Liver (tissue), 9 donors: ENCODE data around the gene C17orf58. TPM values are rescaled to one million over a fixed set of nuclear protein-coding genes. Genes with fewer than 3 reads are reported as not detected.

Experiments used
- DNase-seq: peaks from one replicate; pipeline ENCODE4 v3.0.0-alpha.2; 2017; ENCODE audit warnings: low spot score
- H3K27ac ChIP-seq, 2 donors: one replicate each; pipeline ENCODE4 v1.7.0; 2013; ENCODE audit warnings: inconsistent platforms in 2 of 2, low read length in 2 of 2, control low read depth in 1 of 2, low read depth in 1 of 2, mild to moderate bottlenecking in 1 of 2
- H3K27me3 ChIP-seq, 4 donors: one replicate each; pipeline versions ENCODE4 v1.6.1 to v1.7.0; 2013; ENCODE audit warnings: low read length in 3 of 4, inconsistent platforms in 1 of 4, mild to moderate bottlenecking in 1 of 4, moderate library complexity in 1 of 4; ENCODE audit not compliant: control insufficient read depth in 4 of 4, insufficient read depth in 4 of 4
- H3K36me3 ChIP-seq, 4 donors: one replicate each; pipeline versions ENCODE4 v1.6.1 to v1.7.0; 2013; ENCODE audit warnings: low read length in 3 of 4, mild to moderate bottlenecking in 3 of 4, low read depth in 1 of 4, moderate library complexity in 1 of 4; ENCODE audit not compliant: control insufficient read depth in 4 of 4, insufficient read depth in 3 of 4
- H3K4me1 ChIP-seq, 4 donors: one replicate each; pipeline versions ENCODE4 v1.6.1 to v1.7.0; 2013; ENCODE audit warnings: low read length in 3 of 4, mild to moderate bottlenecking in 3 of 4, moderate library complexity in 1 of 4; ENCODE audit not compliant: control insufficient read depth in 4 of 4, insufficient read depth in 4 of 4
- H3K4me3 ChIP-seq, 3 donors: one replicate each; pipeline versions ENCODE4 v1.6.1 to v1.7.0; 2013; ENCODE audit warnings: low read length in 3 of 3, control low read depth in 1 of 3, low read depth in 1 of 3, mild to moderate bottlenecking in 1 of 3
- H3K9ac ChIP-seq, 2 donors: one replicate each; pipeline ENCODE4 v1.7.0; 2013; ENCODE audit warnings: low read length in 2 of 2, mild to moderate bottlenecking in 2 of 2, moderate library complexity in 2 of 2, control low read depth in 1 of 2, low read depth in 1 of 2
- H3K9me3 ChIP-seq, 4 donors: one replicate each; pipeline versions ENCODE4 v1.6.1 to v1.7.0; 2013; ENCODE audit warnings: low read length in 3 of 4; ENCODE audit not compliant: control insufficient read depth in 4 of 4
- EGR1 ChIP-seq, 2 donors: IDR thresholded peaks; 2 replicates each; pipeline ENCODE4 v1.6.1; 2016 to 2018; ENCODE audit warnings: antibody characterized with exemption in 2 of 2, low read depth in 2 of 2
- FOXA1 ChIP-seq: IDR thresholded peaks from 2 replicates; pipeline ENCODE4 v1.6.1; 2016; ENCODE audit warnings: antibody characterized with exemption
- FOXA2 ChIP-seq: IDR thresholded peaks from 2 replicates; pipeline ENCODE4 v1.6.1; 2016; ENCODE audit warnings: antibody characterized with exemption
- GABPA ChIP-seq, 2 donors: IDR thresholded peaks in 1 of 2; conservative IDR thresholded peaks in 1 of 2; 2 replicates each; pipeline ENCODE4 v1.6.1; 2016; ENCODE audit warnings: antibody characterized with exemption in 2 of 2, mild to moderate bottlenecking in 1 of 2, moderate library complexity in 1 of 2
- HNF4A ChIP-seq, 2 donors: conservative IDR thresholded peaks; 2 replicates each; pipeline ENCODE4 v1.6.1; 2016; ENCODE audit warnings: antibody characterized with exemption in 2 of 2, mild to moderate bottlenecking in 2 of 2
- HNF4G ChIP-seq: IDR thresholded peaks from 2 replicates; pipeline ENCODE4 v1.6.1; 2016; ENCODE audit warnings: antibody characterized with exemption
- RAD21 ChIP-seq, 2 donors: IDR thresholded peaks; 2 replicates each; pipeline ENCODE4 v1.6.1; 2016; ENCODE audit warnings: antibody characterized with exemption in 2 of 2, mild to moderate bottlenecking in 2 of 2
- RXRA ChIP-seq, 2 donors: IDR thresholded peaks; 2 replicates each; pipeline ENCODE4 v1.6.1; 2017 to 2018; ENCODE audit warnings: antibody characterized with exemption in 2 of 2, mild to moderate bottlenecking in 1 of 2
- SP1 ChIP-seq: IDR thresholded peaks from 2 replicates; pipeline ENCODE4 v1.6.1; 2018; ENCODE audit warnings: antibody characterized with exemption, mild to moderate bottlenecking
- TAF1 ChIP-seq: conservative IDR thresholded peaks from 2 replicates; pipeline ENCODE4 v1.6.1; 2016; ENCODE audit warnings: antibody characterized with exemption, mild to moderate bottlenecking
- YY1 ChIP-seq: IDR thresholded peaks from 2 replicates; pipeline ENCODE4 v1.6.1; 2016; ENCODE audit warnings: antibody characterized with exemption, mild to moderate bottlenecking
- polyA plus RNA-seq, 2 donors: library from polyadenylated mRNA; stranded (reverse) in 1 of 2; unstranded in 1 of 2; fragments of 200-250 nt in 1 of 2; fragments of >200 nt in 1 of 2; fragmentation: Nextera tagmentation in 1 of 2; extraction: Ambion mirVana in 1 of 2; gene quantifications; one replicate each; pipeline versions ENCODE4 v1.2.1 to v1.2.3, GENCODE V29; 2013 to 2015
- total RNA-seq, 2 donors: library from RNA; depleted of rRNA; stranded (reverse); fragments of >200 nt; gene quantifications; one replicate each; pipeline ENCODE4 v1.2.3, GENCODE V29; 2014
- TF ChIP-seq, protein P1 (sequence below): IDR thresholded peaks from 2 replicates; pipeline ENCODE4 v1.6.1; 2016; ENCODE audit warnings: antibody characterized with exemption
- TF ChIP-seq, protein P2 (sequence below): IDR thresholded peaks from 2 replicates; pipeline ENCODE4 v1.6.1; 2016; ENCODE audit warnings: antibody characterized with exemption
- TF ChIP-seq, protein P3 (sequence below): IDR thresholded peaks from 2 replicates; pipeline ENCODE4 v1.6.1; 2016; ENCODE audit warnings: antibody characterized with exemption, mild to moderate bottlenecking
- TF ChIP-seq, protein P4 (sequence below): fragments of 150-350 bp; IDR thresholded peaks from 2 replicates; pipeline ENCODE4 v1.5.1; 2017; ENCODE audit warnings: improper control_type of control experiment, low read depth, low read length; ENCODE audit not compliant: missing input control
- donor health status: healthy.
- donor health status: healthy.
- donor health status: healthy.
- donor health status: healthy.
- donor health status: healthy.

Gene C17orf58
- total and polyA plus RNA-seq, 4 donors: 6.4 to 13.4 (median 9.8) TPM

DNA sequence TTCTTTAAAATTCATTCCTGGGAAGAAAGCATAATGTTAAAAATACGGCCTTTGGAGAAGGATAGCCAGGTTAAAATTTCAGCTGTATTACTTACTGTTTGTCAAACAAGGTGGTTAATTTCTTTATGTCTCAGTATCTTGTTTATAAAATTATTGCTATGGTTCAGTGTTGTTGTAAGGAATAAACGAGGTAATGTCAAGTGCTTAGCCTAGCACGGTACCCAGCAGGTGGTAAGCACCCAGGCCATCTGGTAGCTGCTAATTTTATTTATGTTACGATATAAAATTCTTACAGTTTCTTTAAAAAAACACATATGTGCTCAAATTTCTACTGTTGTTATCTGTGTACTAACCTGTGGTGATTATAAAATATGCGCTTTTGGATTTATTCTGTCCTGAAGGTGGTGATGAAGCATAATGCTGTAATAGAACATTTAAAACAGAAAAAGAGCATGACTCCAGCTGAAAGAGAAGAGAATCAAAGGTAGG is 48.9 kb downstream of the C17orf58 start (continued):
- TF ChIP-seq, protein P1, sequence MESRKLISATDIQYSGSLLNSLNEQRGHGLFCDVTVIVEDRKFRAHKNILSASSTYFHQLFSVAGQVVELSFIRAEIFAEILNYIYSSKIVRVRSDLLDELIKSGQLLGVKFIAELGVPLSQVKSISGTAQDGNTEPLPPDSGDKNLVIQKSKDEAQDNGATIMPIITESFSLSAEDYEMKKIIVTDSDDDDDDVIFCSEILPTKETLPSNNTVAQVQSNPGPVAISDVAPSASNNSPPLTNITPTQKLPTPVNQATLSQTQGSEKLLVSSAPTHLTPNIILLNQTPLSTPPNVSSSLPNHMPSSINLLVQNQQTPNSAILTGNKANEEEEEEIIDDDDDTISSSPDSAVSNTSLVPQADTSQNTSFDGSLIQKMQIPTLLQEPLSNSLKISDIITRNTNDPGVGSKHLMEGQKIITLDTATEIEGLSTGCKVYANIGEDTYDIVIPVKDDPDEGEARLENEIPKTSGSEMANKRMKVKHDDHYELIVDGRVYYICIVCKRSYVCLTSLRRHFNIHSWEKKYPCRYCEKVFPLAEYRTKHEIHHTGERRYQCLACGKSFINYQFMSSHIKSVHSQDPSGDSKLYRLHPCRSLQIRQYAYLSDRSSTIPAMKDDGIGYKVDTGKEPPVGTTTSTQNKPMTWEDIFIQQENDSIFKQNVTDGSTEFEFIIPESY: no peak
- TF ChIP-seq TAF1: no peak
- TF ChIP-seq HNF4A (conservative IDR thresholded peaks at IDR 0.05): no peak
- no peak for TF ChIP-seq FOXA1
- no peak for TF ChIP-seq EGR1 (IDR thresholded peaks at IDR 0.05; ENCODE audit: low read depth in 2 of 2)
- TF ChIP-seq, protein P2, sequence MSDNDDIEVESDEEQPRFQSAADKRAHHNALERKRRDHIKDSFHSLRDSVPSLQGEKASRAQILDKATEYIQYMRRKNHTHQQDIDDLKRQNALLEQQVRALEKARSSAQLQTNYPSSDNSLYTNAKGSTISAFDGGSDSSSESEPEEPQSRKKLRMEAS: no peak

GRCh38 chr17:67946513-67946912 is 49.8 kb downstream of the C17orf58 start:
- Histone ChIP-seq H3K4me3 (no peak overlapping the region), H3K4me1 (no peaks in the 10 kb centered on the region), H3K9ac (no peak overlapping the region), H3K9me3 (no peaks in the 10 kb centered on the region), H3K36me3 (peaks cover 14 to 78% (median 59%) of the 10 kb centered on the region in 4 donors), H3K27me3 (no peaks in the 10 kb centered on the region), H3K27ac (no peak overlapping the region)
- TF ChIP-seq, protein P1: no peak
- TF ChIP-seq GABPA (IDR thresholded peaks at IDR 0.05 in 1 of 2, conservative IDR thresholded peaks at IDR 0.05 in 1 of 2) (no peak), EGR1 (IDR thresholded peaks at IDR 0.05; ENCODE audit: low read depth in 2 of 2) (no peak), RAD21 (IDR thresholded peaks at IDR 0.05) (no peak), HNF4G (no peak), FOXA2 (no peak), RXRA (IDR thresholded peaks at IDR 0.05) (no peak), SP1 (no peak), TAF1 (no peak), YY1 (no peak)
- TF ChIP-seq, protein P2: no peak
- TF ChIP-seq, protein P3, sequence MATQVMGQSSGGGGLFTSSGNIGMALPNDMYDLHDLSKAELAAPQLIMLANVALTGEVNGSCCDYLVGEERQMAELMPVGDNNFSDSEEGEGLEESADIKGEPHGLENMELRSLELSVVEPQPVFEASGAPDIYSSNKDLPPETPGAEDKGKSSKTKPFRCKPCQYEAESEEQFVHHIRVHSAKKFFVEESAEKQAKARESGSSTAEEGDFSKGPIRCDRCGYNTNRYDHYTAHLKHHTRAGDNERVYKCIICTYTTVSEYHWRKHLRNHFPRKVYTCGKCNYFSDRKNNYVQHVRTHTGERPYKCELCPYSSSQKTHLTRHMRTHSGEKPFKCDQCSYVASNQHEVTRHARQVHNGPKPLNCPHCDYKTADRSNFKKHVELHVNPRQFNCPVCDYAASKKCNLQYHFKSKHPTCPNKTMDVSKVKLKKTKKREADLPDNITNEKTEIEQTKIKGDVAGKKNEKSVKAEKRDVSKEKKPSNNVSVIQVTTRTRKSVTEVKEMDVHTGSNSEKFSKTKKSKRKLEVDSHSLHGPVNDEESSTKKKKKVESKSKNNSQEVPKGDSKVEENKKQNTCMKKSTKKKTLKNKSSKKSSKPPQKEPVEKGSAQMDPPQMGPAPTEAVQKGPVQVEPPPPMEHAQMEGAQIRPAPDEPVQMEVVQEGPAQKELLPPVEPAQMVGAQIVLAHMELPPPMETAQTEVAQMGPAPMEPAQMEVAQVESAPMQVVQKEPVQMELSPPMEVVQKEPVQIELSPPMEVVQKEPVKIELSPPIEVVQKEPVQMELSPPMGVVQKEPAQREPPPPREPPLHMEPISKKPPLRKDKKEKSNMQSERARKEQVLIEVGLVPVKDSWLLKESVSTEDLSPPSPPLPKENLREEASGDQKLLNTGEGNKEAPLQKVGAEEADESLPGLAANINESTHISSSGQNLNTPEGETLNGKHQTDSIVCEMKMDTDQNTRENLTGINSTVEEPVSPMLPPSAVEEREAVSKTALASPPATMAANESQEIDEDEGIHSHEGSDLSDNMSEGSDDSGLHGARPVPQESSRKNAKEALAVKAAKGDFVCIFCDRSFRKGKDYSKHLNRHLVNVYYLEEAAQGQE: no peak
- TF ChIP-seq, protein P4, sequence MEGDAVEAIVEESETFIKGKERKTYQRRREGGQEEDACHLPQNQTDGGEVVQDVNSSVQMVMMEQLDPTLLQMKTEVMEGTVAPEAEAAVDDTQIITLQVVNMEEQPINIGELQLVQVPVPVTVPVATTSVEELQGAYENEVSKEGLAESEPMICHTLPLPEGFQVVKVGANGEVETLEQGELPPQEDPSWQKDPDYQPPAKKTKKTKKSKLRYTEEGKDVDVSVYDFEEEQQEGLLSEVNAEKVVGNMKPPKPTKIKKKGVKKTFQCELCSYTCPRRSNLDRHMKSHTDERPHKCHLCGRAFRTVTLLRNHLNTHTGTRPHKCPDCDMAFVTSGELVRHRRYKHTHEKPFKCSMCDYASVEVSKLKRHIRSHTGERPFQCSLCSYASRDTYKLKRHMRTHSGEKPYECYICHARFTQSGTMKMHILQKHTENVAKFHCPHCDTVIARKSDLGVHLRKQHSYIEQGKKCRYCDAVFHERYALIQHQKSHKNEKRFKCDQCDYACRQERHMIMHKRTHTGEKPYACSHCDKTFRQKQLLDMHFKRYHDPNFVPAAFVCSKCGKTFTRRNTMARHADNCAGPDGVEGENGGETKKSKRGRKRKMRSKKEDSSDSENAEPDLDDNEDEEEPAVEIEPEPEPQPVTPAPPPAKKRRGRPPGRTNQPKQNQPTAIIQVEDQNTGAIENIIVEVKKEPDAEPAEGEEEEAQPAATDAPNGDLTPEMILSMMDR: no peak
- no peak for DNase-seq
